GM12874 (cell line): ENCODE data around the gene JPT2.

Experiments
- TF ChIP-seq, protein P1 (sequence below): IDR thresholded peaks from 2 replicates; pipeline ENCODE4 v1.5.1; 2011; ENCODE audit warnings: low read depth, mild to moderate bottlenecking, control low read depth, low read length, moderate library complexity; ENCODE audit not compliant: insufficient read depth

The JPT2 gene

DNA sequence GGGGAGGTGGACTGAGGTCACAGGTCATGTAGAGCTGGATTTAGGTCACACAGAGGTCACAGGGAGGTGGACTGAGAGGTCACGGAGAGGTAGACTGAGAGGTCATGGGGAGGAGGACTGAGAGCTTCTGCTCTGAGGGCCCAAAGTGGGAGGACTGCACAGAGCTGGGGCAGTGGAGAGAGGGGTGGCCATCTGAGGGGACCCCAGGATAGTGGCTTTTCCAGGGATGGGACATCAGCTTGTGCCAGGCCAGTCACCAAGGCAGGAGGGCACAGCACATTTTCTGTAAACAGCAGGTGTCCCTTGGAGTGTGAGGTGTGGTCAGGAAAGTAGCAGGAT is 26.1 kb upstream of the JPT2 start:
- TF ChIP-seq, protein P1, sequence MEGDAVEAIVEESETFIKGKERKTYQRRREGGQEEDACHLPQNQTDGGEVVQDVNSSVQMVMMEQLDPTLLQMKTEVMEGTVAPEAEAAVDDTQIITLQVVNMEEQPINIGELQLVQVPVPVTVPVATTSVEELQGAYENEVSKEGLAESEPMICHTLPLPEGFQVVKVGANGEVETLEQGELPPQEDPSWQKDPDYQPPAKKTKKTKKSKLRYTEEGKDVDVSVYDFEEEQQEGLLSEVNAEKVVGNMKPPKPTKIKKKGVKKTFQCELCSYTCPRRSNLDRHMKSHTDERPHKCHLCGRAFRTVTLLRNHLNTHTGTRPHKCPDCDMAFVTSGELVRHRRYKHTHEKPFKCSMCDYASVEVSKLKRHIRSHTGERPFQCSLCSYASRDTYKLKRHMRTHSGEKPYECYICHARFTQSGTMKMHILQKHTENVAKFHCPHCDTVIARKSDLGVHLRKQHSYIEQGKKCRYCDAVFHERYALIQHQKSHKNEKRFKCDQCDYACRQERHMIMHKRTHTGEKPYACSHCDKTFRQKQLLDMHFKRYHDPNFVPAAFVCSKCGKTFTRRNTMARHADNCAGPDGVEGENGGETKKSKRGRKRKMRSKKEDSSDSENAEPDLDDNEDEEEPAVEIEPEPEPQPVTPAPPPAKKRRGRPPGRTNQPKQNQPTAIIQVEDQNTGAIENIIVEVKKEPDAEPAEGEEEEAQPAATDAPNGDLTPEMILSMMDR = no peak

DNA sequence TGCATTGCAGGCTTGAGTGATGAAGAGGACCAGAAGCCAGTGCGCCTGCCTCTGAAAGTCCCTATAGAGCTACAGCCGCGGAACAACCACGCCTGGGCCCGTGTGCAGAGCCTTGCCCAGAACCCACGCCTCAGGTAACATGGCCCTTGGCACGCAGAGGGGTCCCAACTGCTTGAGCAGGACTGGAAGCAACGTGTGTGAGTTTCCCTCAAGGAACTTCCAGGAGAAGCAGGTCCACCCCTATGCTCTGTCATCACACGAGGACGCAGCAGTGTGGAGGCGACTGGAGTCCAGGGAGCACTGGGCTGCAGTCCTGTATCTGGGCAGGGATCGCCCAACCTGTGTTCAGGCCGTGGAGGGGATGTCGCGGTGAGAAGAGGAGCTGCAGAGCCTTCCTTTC is 25.1 kb upstream of the JPT2 start:
- TF ChIP-seq, protein P1 = no peak

DNA sequence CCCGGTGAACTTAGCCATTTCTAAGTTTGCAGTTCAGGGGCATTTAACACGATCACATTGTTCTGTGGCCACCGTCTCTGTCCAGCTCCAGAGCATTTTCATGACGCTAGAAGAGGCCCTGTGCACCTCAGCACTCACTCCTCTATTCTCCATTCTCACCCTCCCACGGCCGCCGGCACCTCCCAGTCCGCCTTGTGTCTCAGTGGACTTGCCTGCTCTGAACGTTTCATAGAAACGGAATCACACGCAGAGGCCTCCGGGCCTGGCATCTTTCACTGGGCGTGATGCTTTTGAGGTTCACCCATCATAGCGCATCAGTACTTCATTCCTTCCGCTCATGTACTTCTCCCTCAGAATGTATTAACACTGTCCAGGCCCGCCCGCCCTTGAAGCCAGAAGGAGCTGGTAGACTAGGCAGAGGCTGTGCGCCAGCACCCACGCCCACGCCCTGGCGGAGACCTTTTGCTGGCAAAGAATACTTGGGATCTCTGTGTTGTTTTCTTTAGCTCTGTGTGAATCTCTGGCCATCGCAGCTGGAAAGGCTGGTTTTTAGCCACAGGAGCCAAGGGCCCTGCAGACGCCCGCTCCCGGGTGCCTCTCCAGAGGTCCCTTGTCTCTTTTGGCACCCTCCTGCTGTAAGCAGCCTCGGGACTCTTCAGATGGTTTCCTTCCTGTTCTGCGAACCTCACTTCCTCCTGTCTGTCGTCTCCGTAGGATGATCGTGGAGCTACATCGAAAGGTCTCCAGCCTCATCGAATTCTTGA is 23.4 kb upstream of the JPT2 start:
- TF ChIP-seq, protein P1 = no peak

DNA sequence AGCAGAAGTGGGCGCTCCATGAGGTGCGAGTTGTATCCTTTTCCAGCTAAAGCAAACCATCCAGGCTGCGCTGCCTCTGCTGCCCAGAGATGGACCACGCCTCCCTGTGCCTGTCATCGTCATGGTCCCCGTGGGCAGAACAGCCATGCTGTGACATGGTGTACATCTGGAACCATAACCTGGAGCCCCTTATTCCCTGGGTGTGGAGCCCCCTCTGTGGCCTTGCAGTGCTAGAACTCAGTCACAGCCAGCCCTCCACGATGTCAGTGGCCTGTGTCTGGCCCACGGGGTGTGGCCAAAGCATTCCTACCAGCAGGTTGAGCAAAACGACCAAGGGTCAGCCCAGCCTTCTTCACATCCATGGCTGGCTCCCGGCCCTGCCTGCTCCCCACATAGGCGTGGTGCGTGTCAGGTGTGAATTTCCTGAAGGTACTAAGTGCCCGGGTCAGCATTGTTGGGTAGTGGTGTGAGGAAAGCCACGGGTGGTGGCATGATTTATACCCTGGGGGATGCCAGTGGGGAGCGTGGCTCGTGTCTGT is 22.7 kb upstream of the JPT2 start:
- TF ChIP-seq, protein P1 = no peak

DNA sequence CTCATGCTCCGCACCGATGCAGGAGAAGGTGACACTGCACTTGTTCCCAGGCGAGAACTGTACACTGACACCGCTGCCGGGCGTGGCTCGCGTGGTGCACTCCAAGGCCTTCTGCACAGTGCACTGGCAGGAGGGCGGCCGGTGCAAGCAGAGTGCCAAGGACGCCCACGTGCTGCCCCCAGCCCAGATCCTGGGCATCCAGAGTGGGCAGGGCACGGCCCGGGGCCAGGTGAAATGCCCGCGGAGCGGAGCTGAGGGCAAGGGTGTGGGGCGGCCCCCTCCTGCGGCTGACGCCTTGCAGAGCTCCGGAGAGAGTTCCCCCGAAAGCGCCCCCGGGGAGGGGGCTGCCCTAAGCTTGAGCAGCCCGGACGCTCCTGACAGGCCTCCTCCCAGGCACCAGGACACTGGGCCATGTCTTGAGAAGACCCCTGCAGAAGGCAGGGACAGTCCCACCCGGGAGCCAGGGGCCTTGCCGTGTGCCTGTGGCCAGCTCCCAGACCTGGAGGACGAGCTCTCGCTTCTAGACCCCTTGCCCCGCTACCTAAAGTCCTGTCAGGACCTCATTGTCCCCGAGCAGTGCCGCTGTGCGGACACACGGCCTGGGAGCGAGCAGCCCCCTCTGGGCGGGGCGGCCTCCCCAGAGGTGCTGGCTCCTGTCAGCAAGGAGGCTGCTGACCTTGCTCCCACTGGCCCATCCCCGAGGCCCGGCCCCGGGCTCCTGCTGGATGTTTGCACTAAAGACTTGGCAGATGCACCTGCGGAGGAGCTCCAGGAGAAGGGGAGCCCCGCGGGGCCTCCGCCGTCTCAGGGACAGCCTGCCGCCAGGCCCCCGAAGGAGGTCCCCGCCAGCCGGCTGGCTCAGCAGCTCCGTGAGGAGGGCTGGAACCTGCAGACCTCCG is 21.9 kb upstream of the JPT2 start:
- TF ChIP-seq, protein P1 = no peak

DNA sequence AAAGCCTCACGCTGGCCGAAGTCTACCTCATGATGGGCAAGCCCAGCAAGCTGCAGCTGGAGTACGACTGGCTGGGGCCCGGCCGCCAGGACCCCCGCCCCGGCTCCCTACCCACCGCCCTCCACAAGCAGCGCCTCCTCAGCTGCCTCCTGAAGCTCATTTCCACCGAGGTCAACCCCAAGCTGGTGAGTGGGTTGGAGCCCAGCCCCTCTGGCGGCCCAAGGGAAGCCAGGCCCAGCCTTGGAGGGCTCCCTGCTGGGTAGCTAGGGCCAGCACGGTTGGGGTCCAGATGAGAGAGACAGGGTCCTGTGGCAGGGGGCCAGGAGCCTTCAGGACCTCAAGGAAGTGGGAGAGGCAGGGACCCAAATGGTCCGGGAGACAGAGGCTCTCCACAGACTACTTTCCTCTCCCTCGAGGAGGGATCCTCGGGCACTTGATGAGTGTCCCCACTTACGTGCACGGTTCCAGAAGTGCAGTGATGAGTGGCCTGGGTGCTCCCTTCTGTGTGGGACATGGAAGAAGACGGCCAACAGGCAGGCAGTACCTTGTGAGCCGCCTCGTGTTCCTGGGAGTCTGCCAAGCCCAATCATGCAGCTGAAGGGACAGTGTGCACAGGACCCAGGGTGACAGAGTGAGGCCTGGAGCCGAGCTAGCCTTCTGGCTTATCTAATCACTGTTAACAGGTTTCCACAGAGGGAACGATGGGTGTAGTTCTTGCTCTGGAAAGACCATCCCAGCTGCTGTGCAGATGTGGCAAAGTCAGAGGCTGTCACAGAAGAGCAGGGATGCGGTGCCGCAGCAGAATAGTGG is 21.1 kb upstream of the JPT2 start:
- TF ChIP-seq, protein P1 = no peak

DNA sequence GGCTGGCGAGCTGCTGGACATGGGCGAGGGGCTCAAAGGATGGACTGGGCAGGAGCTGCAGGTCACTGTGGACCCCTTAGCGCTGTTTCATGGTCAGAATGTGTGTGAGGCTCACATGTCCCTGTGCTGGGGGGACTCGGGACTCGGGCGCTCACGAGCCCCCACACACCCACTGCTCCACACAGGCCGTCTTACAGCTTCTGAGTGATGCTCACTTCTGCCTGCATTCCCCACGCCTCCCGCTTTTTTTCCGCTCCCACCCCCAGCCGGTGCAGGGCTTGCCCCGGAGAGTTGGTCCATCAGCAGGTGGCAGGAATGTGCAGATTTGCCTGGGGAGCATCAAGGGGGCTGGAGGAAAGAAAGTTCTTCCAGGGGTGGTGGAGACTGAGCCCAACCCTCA is 20.2 kb upstream of the JPT2 start:
- TF ChIP-seq, protein P1 = no peak
